MCF 10A (cell line): Measurements from ENCODE around the gene RPGRIP1L. TPM values are rescaled to one million over a fixed set of nuclear protein-coding genes. Genes with fewer than 3 reads are reported as not detected.

ENCODE experiments used
- BruUV-seq: library from RNA; stranded (reverse); fragments of 400-500 nt; replicated peaks from 2 replicates; lab custom pipeline; 2021; lab: Mats Ljungman, UMichigan
- CTCF ChIA-PET: fragments of 300-600 bp; sonication (Branson Sonifier 250); formaldehyde crosslinking; extraction: SDS; loops from one replicate; lab custom pipeline; 2021; ENCODE audit warnings: antibody characterized with exemption, inconsistent platforms; lab: Yijun Ruan, JAX
- POLR2A ChIA-PET: fragments of 300-600, 350-650 bp; sonication (Branson Sonifier 250); formaldehyde crosslinking; extraction: SDS; loops from one replicate; lab custom pipeline; 2020; ENCODE audit warnings: antibody characterized with exemption, inconsistent platforms; lab: Yijun Ruan, JAX
- DNase-seq: peaks from one replicate; pipeline ENCODE4 v3.0.0-alpha.2; 2018; ENCODE audit not compliant: unreplicated experiment
- H3K27ac Mint-ChIP-seq: one replicate; pipeline ENCODE4 v1.8.0; 2022; ENCODE audit warnings: mild to moderate bottlenecking, low read depth, mixed read lengths; ENCODE audit not compliant: unreplicated experiment
- H3K27me3 Mint-ChIP-seq: one replicate; pipeline ENCODE4 v1.8.0; 2022; ENCODE audit warnings: mixed read lengths; ENCODE audit not compliant: insufficient read depth, unreplicated experiment
- H3K36me3 Mint-ChIP-seq: one replicate; pipeline ENCODE4 v1.8.0; 2022; ENCODE audit warnings: mild to moderate bottlenecking, moderate library complexity, mixed read lengths; ENCODE audit not compliant: insufficient read depth, unreplicated experiment
- H3K4me1 Mint-ChIP-seq: one replicate; pipeline ENCODE4 v1.8.0; 2022; ENCODE audit warnings: mixed read lengths; ENCODE audit not compliant: insufficient read depth, unreplicated experiment
- H3K4me3 Mint-ChIP-seq: one replicate; pipeline ENCODE4 v1.8.0; 2022; ENCODE audit warnings: mild to moderate bottlenecking, moderate library complexity, mixed read lengths; ENCODE audit not compliant: unreplicated experiment
- H3K9me3 Mint-ChIP-seq: one replicate; pipeline ENCODE4 v1.8.0; 2022; ENCODE audit warnings: mixed read lengths; ENCODE audit not compliant: unreplicated experiment
- intact Hi-C: fragments of 100-400 bp; cut with micrococcal nuclease; formaldehyde crosslinking; loops from 2 replicates; pipeline ENCODE4 v1.14.1; 2022
- total RNA-seq: library from RNA; stranded (reverse); gene quantifications from 2 replicates; pipeline ENCODE4 v1.2.3, GENCODE V29; 2022
- TF ChIP-seq, protein P1 (sequence below): fragments of 200-600 bp; IDR thresholded peaks from one replicate; pipeline ENCODE4 v1.8.0; 2022; ENCODE audit warnings: antibody characterized with exemption, mild to moderate bottlenecking; ENCODE audit not compliant: unreplicated experiment

The RPGRIP1L gene
- total RNA-seq, 1 experiment from 2014 or later = 13.4 TPM

DNA sequence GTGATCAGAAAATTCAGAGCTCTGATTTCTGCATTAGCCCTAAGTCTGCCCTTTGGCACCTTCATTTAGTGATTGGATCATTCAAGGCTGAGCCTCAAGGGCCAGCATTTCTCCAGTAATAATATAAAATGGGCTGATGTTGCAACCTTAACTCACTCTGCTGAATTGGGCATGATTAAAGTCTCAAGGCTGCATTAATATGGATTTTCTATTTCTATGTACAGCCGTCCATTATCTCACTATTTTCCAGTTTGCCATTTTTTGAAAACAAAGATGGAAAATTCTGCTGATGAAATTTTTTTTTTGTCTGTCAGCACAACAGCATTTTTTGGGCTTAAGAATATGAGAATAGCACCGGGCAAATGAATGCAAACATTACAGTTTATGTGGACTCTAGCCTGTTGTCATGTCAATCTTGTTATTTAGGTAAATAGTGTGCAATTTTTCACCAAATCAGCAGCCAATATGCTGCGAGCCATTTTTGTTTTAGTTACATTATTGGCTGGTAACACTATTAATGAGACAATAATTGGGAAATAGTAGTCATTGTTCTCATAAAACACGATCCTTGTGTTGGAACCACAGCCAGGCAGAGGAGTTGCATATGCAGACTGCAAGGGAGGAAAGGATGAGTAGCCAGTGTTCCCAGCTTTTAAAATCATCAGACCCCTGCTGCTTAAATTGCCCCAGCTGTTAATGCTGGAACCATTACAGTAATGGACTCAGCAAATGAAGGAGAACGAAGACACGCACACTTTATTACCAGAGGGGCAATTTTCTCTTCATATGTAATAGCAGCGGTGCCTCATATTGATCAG is 10.8 kb upstream of the RPGRIP1L start:
- intact Hi-C loops = no loop called here
- Mint-ChIP-seq H3K4me3 (no peak overlapping the region), H3K4me1 (peaks cover 14% of the 10 kb centered on the region), H3K36me3 (no peaks in the 10 kb centered on the region), H3K27ac (no peak overlapping the region), H3K9me3 (no peaks in the 10 kb centered on the region), H3K27me3 (no peaks in the 10 kb centered on the region)
- no TSS peak for BruUV-seq
- DNase-seq = no peak
- ChIA-PET CTCF (interaction anchor here (1.4 kb wide), 1 partner anchor 10 kb away, joined by 7 read pairs; the partner anchor contains the start of gene FTO), POLR2A (interaction anchor here (1.4 to 2.1 kb wide), 3 partner anchors 10 to 54 kb away, joined by 3 to 6 read pairs (median 6); partner anchors contain the start of genes FTO and RPGRIP1L)
- TF ChIP-seq, protein P1, sequence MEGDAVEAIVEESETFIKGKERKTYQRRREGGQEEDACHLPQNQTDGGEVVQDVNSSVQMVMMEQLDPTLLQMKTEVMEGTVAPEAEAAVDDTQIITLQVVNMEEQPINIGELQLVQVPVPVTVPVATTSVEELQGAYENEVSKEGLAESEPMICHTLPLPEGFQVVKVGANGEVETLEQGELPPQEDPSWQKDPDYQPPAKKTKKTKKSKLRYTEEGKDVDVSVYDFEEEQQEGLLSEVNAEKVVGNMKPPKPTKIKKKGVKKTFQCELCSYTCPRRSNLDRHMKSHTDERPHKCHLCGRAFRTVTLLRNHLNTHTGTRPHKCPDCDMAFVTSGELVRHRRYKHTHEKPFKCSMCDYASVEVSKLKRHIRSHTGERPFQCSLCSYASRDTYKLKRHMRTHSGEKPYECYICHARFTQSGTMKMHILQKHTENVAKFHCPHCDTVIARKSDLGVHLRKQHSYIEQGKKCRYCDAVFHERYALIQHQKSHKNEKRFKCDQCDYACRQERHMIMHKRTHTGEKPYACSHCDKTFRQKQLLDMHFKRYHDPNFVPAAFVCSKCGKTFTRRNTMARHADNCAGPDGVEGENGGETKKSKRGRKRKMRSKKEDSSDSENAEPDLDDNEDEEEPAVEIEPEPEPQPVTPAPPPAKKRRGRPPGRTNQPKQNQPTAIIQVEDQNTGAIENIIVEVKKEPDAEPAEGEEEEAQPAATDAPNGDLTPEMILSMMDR = no peak

DNA sequence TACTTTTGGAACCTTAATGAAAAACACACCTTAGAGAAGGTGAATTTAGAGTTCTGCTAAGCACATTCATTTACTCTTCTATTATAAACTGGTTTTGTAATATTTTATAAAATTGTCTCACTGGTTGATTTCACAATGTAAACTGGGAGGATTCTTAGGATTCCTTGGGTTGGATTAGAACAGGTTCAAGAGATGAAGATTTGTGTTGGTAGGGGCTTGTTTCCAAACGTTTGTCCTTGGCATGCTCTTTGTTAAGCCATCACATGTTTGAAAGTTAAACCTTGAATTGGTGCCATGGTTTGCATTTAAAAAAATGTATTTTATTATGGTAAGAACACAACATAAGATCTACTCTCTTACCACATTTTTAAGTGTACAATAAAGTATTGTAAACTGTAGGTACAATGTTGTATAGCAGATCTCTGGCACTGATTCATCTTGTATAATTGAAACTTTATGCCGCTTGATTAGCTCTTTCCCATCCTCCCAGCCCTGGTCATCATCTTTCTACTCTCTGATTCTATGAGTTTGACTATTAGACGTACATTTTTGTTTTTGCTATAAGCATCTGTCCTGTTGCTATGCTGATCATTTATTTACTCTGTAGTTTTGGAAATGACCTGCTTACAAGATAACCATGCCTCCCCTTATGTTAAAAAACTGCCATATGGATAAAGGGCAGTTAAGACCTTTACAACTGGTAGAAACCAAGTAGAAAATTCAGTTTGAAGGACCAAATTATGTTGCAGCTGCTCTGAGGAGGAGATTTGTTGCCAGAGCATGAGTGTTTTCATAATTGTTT is 9.9 kb upstream of the RPGRIP1L start:
- H3K27ac Mint-ChIP-seq = no peak overlapping the region
- ChIA-PET POLR2A (interaction anchor here (1.5 kb wide), 1 partner anchor 9 kb away, joined by 6 read pairs; the partner anchor contains the start of genes FTO and RPGRIP1L), CTCF (no interaction called here)
- H3K9me3 Mint-ChIP-seq = no peaks in the 10 kb centered on the region
- H3K36me3 Mint-ChIP-seq = no peaks in the 10 kb centered on the region
- H3K27me3 Mint-ChIP-seq = no peaks in the 10 kb centered on the region
- H3K4me3 Mint-ChIP-seq = no peak overlapping the region
- peaks cover 14% of the 10 kb centered on the region for H3K4me1 Mint-ChIP-seq
- no peak for DNase-seq
- BruUV-seq = no TSS peak
- intact Hi-C loops = no loop called here
- TF ChIP-seq, protein P1 = no peak

DNA sequence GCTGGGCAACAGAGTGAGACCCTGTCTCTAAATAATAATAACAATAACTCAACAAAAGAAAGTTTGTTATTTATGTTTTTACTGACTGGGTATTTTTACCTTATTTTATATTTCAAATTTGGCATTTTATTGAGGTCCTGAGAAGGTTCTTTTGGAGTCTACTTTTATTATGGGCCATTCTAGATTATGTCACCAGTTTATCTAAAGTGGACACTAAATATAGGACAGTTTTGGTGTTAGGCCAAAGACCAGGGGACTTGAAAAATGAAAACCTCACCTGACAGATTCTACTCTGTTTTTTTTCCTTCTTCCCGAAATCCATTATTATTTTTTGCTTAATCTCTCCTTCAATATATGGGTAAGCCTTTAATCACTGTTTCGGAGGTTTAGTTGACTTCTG is 8.4 kb upstream of the RPGRIP1L start:
- intact Hi-C loops = no loop called here
- Mint-ChIP-seq H3K27me3 (no peaks in the 10 kb centered on the region), H3K36me3 (peaks cover 8% of the 10 kb centered on the region), H3K27ac (no peak overlapping the region), H3K4me1 (peaks cover 14% of the 10 kb centered on the region), H3K4me3 (no peak overlapping the region), H3K9me3 (no peaks in the 10 kb centered on the region)
- ChIA-PET POLR2A (interaction anchor here (1.1 kb wide), 1 partner anchor 8 kb away, joined by 5 read pairs; the partner anchor contains the start of gene FTO), CTCF (interaction anchor here (0.7 kb wide), 1 partner anchor 93 kb away, joined by 3 read pairs; no protein-coding TSS in a partner anchor)
- no peak for DNase-seq
- TF ChIP-seq, protein P1 = no peak
- BruUV-seq = no TSS peak

DNA sequence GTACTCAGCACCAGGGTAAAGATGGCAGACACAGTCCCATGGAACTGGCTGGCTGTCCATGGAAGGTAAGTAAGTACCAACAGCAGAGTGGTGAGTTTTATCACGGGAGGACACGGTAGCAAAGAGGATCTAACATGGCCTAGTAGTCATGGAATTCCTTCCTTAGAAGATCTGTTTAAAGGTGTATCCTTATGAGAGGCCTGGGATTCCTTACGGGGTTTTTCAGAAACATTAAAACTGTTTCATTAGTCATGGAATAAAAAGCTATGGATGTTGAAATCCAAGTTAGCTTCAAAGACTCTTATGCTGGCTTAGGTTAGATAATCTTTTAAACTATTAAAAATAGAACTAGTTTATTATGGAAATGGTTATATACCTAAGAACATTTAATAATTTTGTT is 7.7 kb upstream of the RPGRIP1L start:
- no TSS peak for BruUV-seq
- Mint-ChIP-seq H3K4me3 (no peak overlapping the region), H3K9me3 (no peaks in the 10 kb centered on the region), H3K36me3 (peaks cover 8% of the 10 kb centered on the region), H3K27me3 (no peaks in the 10 kb centered on the region), H3K4me1 (peaks cover 14% of the 10 kb centered on the region), H3K27ac (no peak overlapping the region)
- intact Hi-C loops = no loop called here
- DNase-seq = no peak
- POLR2A ChIA-PET = no interaction called here
- TF ChIP-seq, protein P1 = no peak
- CTCF ChIA-PET = no interaction called here
